Panc1 (cell line): ENCODE measurements around the gene CDK14. TPM values are rescaled to one million over a fixed set of nuclear protein-coding genes. Genes with fewer than 3 reads are reported as not detected.

Experiments
- ATAC-seq: fragments of 200-7000 bp; cut with Tn5 transposase; 2 replicates; pipeline ENCODE4 v1.9.1; 2020; ENCODE audit warnings: mild to moderate bottlenecking, moderate library complexity
- BruUV-seq: library from RNA; stranded (reverse); fragments of 400-500 nt; replicated peaks from 2 replicates; lab custom pipeline; 2021; lab: Mats Ljungman, UMichigan
- CTCF ChIA-PET: fragments of 300-600 bp; sonication (Branson Sonifier 250); formaldehyde crosslinking; loops from one replicate; lab custom pipeline; 2022; ENCODE audit warnings: antibody characterized with exemption; lab: Charles Lee
- POLR2A ChIA-PET: fragments of 300-600 bp; sonication (Branson Sonifier 250); formaldehyde crosslinking; loops from one replicate; lab custom pipeline; 2022; ENCODE audit warnings: antibody characterized with exemption; lab: Charles Lee
- DNase-seq: peaks from one replicate; pipeline ENCODE4 v3.0.0-alpha.2; 2010; ENCODE audit warnings: low read depth, low spot score
- H3K27ac ChIP-seq: 2 replicates; pipeline ENCODE4 v1.5.1; 2011; ENCODE audit warnings: mild to moderate bottlenecking, low read length, inconsistent platforms
- H3K27me3 ChIP-seq: fragments of 200-500 bp; sonication (Bioruptor generic); 2 replicates; pipeline ENCODE4 v1.6.0; 2014; ENCODE audit warnings: low read length, inconsistent platforms; ENCODE audit not compliant: control insufficient read depth, insufficient read depth
- H3K36me3 ChIP-seq: fragments of 200-500 bp; sonication (Bioruptor generic); 2 replicates; pipeline ENCODE4 v1.5.1; 2014; ENCODE audit warnings: inconsistent platforms, mild to moderate bottlenecking, low read length, moderate library complexity; ENCODE audit not compliant: control insufficient read depth, insufficient read depth
- H3K4me1 ChIP-seq: 2 replicates; pipeline ENCODE4 v1.5.1; 2011; ENCODE audit warnings: inconsistent platforms, mild to moderate bottlenecking, low read length, moderate library complexity; ENCODE audit not compliant: control insufficient read depth, insufficient read depth
- H3K4me3 ChIP-seq, 2 experiments: 2 replicates each; pipeline ENCODE4 v1.5.1; 2011 to 2012; ENCODE audit warnings: low read depth in 2 of 2, low read length in 2 of 2, mild to moderate bottlenecking in 2 of 2, inconsistent platforms in 1 of 2, moderate library complexity in 1 of 2
- H3K9me3 ChIP-seq: fragments of 200-500 bp; sonication (Bioruptor generic); 2 replicates; pipeline ENCODE4 v1.5.1; 2014; ENCODE audit warnings: low read depth, mild to moderate bottlenecking, inconsistent platforms, low read length, moderate library complexity; ENCODE audit not compliant: control insufficient read depth, insufficient read depth
- POLR2AphosphoS5 ChIP-seq: IDR thresholded peaks from 2 replicates; pipeline ENCODE4 v1.6.1; 2012; ENCODE audit warnings: mild to moderate bottlenecking, low read depth, low read length, moderate library complexity
- SIN3A ChIP-seq: IDR thresholded peaks from 2 replicates; pipeline ENCODE4 v1.6.1; 2012; ENCODE audit warnings: low read depth, mild to moderate bottlenecking, low read length, moderate library complexity, borderline replicate concordance; ENCODE audit not compliant: insufficient read depth
- TCF7L2 ChIP-seq: IDR thresholded peaks from 2 replicates; pipeline ENCODE4 v1.6.1; 2011; ENCODE audit warnings: mild to moderate bottlenecking, low read depth, low read length, inconsistent platforms
- in situ Hi-C: cut with HindIII; loops from 2 replicates; pipeline ENCODE4 v1.10.0; 2016; ENCODE audit warnings: low sequenced_read_pairs, low pct_unique_long_range_greater_than_20kb
- intact Hi-C: fragments of 100-400 bp; cut with micrococcal nuclease; formaldehyde crosslinking; loops from one replicate; pipeline ENCODE4 v1.10.0; 2022; ENCODE audit not compliant: unreplicated experiment
- total RNA-seq: library from RNA; stranded (reverse); gene quantifications from one replicate; pipeline ENCODE4 v1.2.1, GENCODE V29; 2021; ENCODE audit not compliant: unreplicated experiment
- TF ChIP-seq, protein P1 (sequence below), 2 experiments: IDR thresholded peaks; 2 replicates each; pipeline ENCODE4 v1.6.1; 2011 to 2012; ENCODE audit warnings: low read depth in 2 of 2, control low read depth in 1 of 2, low read length in 1 of 2, mild to moderate bottlenecking in 1 of 2, moderate library complexity in 1 of 2; ENCODE audit not compliant: insufficient read depth in 1 of 2
- TF ChIP-seq, protein P2 (sequence below): fragments of 450-650 bp; IDR thresholded peaks from 2 replicates; pipeline ENCODE4 v1.5.1; 2017; ENCODE audit warnings: mild to moderate bottlenecking

The CDK14 gene
- total RNA-seq, 1 experiment from 2014 or later = 3.0 TPM

DNA sequence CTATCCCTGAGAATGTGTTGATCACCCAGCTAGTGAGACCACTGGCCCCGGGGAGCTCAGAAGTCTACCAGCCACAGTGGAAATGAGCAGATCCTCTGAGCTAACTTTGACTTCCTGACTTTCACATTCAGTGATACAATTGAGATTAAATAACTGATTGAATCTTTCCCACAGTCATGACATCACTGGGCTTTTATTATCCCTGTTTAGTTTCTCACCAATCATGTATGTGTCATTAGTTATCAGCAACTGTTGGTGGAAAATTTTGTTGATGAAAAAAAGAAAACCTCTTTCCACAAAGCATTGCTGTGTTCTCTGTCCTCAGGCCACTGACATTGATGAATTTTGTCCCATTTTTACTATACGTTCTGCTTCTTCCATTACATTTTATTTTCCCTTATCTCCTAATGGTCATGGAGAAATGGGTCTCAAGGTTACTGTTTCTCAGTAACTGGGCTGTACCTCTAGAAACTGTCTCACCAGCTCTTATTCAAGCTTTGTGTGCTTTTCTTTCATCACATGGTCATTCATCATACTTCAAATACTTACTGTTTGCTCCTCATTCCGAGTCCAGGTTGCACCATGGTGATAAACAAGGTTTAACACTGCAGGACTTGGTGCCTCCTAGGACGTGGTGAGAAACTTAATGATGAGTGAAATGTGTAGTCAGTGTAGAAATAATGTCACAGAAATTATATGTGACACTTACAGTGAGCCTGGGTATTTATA lies 304.7 kb downstream of the CDK14 start:
- Histone ChIP-seq H3K36me3 (no peaks in the 10 kb centered on the region), H3K4me1 (no peaks in the 10 kb centered on the region), H3K27ac (no peak overlapping the region), H3K9me3 (no peaks in the 10 kb centered on the region), H3K4me3 (no peak overlapping the region), H3K27me3 (no peaks in the 10 kb centered on the region)
- ChIA-PET CTCF (no interaction called here), POLR2A (interaction anchor here (0.6 kb wide), 1 partner anchor 425 kb away, joined by 4 read pairs; no protein-coding TSS in a partner anchor)
- intact Hi-C loops (no loop called here), in situ Hi-C loops (no loop called here)
- no peak for ATAC-seq
- no peak for DNase-seq
- TF ChIP-seq TCF7L2 (no peak), SIN3A (no peak), POLR2AphosphoS5 (no peak)
- TF ChIP-seq, protein P1, sequence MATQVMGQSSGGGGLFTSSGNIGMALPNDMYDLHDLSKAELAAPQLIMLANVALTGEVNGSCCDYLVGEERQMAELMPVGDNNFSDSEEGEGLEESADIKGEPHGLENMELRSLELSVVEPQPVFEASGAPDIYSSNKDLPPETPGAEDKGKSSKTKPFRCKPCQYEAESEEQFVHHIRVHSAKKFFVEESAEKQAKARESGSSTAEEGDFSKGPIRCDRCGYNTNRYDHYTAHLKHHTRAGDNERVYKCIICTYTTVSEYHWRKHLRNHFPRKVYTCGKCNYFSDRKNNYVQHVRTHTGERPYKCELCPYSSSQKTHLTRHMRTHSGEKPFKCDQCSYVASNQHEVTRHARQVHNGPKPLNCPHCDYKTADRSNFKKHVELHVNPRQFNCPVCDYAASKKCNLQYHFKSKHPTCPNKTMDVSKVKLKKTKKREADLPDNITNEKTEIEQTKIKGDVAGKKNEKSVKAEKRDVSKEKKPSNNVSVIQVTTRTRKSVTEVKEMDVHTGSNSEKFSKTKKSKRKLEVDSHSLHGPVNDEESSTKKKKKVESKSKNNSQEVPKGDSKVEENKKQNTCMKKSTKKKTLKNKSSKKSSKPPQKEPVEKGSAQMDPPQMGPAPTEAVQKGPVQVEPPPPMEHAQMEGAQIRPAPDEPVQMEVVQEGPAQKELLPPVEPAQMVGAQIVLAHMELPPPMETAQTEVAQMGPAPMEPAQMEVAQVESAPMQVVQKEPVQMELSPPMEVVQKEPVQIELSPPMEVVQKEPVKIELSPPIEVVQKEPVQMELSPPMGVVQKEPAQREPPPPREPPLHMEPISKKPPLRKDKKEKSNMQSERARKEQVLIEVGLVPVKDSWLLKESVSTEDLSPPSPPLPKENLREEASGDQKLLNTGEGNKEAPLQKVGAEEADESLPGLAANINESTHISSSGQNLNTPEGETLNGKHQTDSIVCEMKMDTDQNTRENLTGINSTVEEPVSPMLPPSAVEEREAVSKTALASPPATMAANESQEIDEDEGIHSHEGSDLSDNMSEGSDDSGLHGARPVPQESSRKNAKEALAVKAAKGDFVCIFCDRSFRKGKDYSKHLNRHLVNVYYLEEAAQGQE (IDR thresholded peaks at IDR 0.05; ENCODE audit: insufficient read depth in 1 of 2, low read depth in 2 of 2, low read length in 1 of 2) = no peak
- TF ChIP-seq, protein P2, sequence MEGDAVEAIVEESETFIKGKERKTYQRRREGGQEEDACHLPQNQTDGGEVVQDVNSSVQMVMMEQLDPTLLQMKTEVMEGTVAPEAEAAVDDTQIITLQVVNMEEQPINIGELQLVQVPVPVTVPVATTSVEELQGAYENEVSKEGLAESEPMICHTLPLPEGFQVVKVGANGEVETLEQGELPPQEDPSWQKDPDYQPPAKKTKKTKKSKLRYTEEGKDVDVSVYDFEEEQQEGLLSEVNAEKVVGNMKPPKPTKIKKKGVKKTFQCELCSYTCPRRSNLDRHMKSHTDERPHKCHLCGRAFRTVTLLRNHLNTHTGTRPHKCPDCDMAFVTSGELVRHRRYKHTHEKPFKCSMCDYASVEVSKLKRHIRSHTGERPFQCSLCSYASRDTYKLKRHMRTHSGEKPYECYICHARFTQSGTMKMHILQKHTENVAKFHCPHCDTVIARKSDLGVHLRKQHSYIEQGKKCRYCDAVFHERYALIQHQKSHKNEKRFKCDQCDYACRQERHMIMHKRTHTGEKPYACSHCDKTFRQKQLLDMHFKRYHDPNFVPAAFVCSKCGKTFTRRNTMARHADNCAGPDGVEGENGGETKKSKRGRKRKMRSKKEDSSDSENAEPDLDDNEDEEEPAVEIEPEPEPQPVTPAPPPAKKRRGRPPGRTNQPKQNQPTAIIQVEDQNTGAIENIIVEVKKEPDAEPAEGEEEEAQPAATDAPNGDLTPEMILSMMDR = no peak
- BruUV-seq = no TSS peak

DNA sequence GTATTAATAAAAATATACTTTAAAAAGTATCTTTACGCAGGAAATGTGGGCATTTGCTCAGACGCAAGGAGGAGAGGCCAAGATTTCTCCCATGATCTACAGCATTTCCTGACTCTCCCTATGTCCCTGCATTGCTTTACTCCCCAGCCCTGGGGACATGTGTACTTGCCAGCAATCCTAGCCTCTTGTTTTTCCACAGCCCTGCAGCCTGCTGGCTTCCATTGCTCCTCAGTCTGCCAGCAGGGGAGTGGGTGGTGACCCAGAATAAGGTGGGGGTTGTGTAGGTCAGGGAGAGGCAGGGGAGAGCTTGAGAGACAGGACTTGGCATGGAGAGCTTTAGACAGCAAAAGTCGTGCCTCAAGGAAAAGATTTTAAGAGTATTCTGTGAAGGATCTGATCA lies 307.7 kb downstream of the CDK14 start:
- CTCF ChIA-PET = no interaction called here
- Histone ChIP-seq H3K4me1 (no peaks in the 10 kb centered on the region), H3K36me3 (no peaks in the 10 kb centered on the region), H3K4me3 (no peak overlapping the region), H3K27me3 (no peaks in the 10 kb centered on the region), H3K9me3 (no peaks in the 10 kb centered on the region), H3K27ac (no peak overlapping the region)
- in situ Hi-C loops = no loop called here
- BruUV-seq = no TSS peak
- TF ChIP-seq, protein P1 (IDR thresholded peaks at IDR 0.05; ENCODE audit: insufficient read depth in 1 of 2, low read depth in 2 of 2, low read length in 1 of 2) = no peak
- no peak for TF ChIP-seq POLR2AphosphoS5
- TF ChIP-seq, protein P2 = no peak
- TF ChIP-seq SIN3A = no peak
- TF ChIP-seq TCF7L2 = no peak
- ATAC-seq = no peak
- intact Hi-C loops = no loop called here
- POLR2A ChIA-PET = no interaction called here
- no peak for DNase-seq
